Middle frontal gyrus (tissue), 1 donor: ENCODE measurements around the gene SMARCD1.

Experiments
- DNase-seq: peaks from one replicate; pipeline ENCODE4 v3.0.0-alpha.2; 2015; ENCODE audit warnings: low spot score; ENCODE audit errors: extremely low spot score

Gene SMARCD1

DNA sequence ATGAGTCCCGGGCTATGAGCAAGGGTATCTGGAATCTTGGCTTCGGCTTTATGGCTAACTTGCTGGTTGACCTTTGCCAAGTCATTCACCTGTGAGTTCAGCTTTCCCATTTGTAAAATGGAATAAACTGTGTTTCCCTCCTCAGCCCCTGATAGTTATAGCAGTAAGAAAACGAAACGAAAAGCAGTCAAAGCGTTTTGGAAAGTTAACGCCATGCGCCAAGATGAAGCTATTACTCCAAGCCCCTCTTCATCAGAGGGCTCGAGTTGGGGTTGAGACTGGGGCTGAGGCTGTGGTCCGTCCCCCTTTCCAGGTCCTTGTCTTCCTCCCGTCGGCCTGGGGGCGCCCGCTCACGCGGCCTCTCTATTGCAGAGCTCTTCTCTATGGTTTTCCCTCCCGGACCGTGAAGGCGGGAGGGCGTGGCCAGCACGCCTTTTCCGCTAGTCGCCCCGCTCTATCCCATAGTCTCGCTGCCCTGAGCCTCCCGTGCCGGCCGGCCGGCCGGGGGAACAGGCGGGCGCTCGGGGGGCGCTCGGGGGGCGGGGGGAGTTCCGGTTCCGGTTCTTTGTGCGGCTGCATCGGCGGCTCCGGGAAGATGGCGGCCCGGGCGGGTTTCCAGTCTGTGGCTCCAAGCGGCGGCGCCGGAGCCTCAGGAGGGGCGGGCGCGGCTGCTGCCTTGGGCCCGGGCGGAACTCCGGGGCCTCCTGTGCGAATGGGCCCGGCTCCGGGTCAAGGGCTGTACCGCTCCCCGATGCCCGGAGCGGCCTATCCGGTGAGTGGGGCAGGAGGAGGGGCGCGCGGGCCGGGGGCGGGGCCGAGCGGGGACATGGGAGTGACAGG lies at the start of gene SMARCD1:
SMARCD1 (plus strand) TSS at position 568 of the 840 bp plus-strand sequence; CDS start at position 596, 28 bp downstream.
- peak; percentile 89 for DNase-seq

DNA sequence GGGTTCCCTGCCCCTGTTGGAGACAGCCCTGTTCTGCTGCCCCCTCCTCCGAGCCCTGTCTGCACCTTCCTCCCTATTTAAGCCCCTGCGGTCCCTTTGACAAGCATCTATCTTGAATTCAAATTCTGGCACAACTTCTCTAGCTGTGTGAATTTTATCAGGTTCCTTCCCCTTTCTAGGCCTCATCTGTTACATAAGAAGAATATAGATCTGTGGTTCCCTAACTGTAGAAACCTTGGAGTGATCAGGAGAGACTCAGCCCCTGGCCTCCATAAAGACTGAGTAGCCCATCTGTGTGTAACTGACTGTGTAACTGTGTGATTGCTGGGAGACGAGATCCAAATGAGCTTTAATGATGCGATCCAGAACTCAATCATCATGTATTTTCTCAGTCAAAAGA lies 46.8 kb upstream of the SMARCD1 start:
- DNase-seq, result no peak

DNA sequence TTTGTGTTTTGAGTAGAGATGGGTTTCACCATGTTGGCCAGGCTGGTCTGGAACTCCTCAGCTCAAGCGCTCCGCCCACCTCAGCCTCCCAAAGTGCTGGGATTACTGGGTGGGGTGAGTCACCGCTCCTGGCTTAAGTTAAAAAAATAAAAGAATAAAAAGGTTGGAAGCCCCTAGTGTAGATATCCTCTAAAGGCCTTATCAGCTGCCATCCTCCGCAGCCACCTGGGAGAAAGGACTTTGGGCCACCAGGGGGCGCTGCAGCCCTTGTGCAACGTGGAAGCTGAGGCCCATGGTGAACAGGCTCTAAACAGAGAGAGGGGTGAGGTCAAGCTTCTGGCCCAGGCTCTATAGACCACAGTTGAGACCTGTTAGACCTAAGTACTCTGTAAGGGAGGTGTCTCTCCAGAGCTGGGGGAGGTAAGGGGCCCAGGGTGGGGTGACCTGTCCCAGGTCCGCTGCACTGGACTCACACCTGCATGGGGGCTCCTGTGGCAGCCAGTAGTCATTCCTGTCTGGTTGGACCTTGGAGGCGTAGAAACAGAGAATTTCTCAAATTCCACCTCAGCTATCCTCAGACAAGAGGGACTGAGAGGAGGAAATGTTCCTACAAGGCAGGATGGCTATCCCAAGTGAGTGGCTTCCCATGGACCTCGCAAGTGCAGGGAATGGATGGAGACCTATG lies 45.8 kb upstream of the SMARCD1 start:
- DNase-seq, result peak; percentile 34

DNA sequence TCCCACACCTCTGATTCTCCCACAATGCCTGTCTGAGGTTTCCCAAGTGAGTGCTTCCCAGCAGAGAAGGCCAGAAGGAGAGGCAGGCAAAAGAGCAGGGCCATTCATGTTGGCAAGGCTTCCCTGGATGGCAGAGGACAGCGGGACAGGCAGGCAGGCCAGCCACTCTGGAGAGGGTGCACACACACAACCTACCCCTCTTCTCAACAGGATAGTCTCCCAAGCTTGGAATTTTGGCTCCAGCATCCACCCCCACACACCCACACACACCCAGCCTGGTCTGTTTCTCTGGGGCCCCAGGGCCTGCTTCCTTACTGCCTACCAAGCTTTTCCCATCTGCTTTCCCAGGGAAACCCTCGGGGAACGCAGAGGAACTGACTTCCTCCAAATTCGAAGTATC lies 44.5 kb upstream of the SMARCD1 start:
- no peak for DNase-seq

DNA sequence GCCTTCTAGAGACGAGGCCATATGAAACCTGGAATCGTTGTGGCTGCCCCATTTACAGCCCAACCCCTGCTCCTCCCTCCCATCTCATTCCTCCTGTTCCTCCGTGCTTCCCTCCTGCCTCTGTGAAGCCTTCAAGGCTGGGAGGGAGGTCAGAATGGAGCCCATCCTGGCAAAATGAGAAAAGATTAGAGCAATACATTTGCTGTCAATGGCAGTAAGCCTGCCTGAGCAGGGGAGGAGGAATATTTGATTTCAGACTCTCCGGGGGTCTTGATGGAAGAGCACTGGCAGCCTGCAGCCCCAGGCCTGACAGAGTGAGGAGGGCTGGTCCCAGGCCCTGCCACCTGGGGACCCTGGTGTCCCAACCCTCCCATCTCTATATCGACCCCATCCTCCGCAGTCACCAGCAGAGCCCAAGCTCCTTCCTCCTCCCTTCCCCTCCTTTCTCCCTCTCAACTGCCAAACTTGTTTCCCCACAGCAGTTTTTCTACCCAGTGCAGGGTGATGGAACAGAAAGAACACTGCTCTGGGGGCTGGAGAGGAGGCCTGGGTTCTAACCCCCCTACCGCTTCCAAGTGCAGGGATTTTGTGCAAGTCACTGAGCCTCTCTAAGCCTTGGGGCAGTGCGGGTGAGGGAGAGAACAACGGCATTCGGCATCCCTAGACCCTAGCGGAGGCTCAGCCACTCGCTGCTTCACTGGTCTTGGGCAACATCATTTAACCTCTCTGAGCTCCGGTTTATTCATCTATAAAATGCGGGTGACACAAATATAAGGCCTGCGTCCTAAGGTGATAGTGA lies 43.9 kb upstream of the SMARCD1 start:
- DNase-seq, result no peak

DNA sequence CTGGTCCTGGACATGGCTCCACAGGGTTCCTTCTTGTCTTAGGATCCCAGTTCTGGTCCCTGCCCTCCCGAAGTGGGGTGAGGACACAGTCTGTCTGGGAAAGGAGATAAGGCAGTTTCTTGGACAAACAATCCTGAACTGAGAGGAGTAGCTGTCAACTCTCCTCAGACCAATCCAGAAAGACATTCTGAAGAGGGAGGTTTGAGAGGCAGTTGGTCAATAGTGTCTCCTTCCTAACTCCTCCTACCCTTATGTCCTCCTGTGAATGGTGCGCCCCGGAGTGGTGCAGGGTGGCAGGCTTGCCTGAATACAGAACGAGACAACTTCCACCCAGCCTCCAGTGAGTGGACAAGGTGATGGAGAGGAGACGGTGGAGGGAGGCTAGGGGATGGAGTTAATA lies 43.2 kb upstream of the SMARCD1 start:
- DNase-seq, result no peak

DNA sequence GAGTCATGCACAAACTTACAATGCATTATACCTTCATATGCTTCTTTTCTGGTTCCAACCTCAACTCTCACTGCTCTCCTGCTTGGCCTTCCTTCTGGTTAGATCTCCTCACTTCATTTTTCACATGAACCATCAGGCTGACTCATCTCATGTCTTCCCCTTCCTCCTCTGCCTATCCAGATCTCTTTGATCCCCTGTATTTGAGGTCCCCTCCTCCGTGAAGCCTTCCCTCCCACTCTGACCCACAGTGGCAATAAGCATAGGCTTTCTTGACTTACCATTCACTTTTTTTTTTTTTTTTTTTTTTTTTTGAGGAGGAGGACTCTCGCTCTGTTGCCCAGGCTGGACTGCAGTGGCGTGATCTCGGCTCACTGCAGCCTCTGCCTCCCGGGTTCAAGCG lies 42.4 kb upstream of the SMARCD1 start:
- DNase-seq, result no peak

DNA sequence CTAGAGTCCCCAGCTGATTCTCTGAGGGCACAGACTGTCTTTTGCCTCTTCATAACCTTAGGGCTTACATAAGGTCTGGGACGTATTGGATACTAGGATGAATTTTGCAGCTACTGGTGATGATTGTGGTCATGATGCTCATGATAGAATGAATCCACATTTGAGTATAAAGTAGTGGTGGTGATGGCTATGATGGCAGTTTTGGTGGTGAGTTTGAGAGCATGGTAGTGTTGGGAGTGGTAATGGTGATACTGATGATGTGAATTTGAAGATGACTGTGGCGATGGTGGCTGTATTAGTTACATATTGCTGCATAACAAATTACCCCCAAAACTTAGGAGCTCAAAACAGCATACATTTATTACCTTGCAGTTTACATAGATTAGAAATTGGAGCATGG lies 41.8 kb upstream of the SMARCD1 start:
- no peak for DNase-seq

DNA sequence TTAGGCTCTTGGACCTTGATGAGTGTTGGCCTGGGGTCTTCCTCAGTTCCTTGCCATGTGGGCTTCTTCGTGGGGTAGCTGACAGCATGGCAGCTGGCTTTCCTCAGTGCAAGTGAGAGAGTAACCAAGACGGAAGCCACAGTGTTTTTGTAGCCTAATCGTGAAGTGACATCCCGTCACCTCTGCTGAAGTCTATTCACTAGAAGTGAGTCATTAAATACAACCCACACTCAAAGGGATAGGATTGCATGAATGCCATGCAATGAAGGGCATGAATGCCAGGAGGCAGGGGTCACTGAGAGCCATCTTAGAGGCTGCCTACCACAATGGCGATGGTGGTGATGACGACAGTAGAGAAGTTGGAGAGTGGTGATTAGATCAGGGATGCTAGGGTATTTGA lies 41.3 kb upstream of the SMARCD1 start:
- no peak for DNase-seq

DNA sequence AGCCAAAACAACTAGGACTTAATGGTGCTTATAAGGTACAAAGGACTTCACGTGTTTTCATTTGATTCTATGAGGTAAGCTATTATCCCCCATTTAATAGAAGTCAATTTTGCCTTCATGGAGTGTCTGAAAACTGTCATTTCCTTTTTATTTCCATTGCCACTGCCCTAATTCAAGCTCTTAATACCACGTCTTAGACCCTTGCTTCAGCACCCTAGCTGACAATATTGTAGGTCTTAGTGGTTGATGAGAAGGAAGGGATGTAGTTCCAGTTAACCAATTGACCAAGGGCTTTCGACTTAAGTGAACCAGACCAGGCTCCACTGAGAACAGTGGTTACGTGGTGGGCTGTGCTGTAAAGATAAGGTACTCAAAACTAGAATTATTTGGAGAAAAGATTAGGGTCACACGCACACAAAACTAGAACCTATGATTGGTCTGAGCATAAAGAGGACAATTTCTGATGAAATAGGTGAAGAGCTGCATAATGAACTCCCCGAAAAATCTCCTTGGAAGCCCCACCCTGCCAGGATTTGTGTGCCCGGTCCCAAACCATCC lies 37.4 kb upstream of the SMARCD1 start:
- no peak for DNase-seq

DNA sequence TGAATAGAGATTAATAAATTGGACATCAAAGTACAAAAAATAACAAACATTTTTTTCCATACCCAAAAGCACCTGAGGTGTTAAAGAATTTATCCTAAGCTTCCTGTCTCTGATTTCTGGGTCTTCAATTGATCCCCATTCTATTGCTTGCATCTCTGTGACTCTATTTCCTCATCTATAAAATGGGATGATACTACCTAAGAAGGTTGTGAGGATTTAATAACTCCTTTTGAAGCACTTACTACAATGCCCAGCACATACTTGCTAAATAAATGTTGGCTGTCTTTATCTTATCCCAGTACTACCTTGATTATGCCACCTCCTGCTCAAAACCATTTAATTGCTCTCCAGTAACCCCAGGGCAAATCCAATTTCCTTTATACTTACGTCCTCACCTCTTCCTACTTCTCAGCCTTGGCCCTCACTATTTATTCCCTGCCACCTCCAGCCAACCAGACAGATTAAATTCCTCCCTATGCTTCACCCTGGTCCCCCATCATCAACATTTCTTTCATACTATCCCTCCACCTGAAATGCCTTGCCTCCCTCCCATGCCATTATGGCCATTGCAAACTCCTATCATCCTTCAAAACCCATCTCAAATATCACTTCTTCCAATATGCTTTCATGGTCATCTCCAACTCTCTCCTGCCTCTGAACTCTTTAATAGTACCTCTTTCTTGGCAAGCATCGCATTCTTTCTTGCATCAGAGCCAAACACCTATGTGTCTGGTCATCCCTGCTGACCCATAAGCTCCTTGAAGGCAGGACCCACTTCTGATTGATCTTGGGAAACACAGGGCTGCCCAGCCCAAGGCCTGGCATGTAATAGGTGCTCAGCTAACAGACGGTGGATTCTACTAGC lies 35.7 kb upstream of the SMARCD1 start:
- no peak for DNase-seq

DNA sequence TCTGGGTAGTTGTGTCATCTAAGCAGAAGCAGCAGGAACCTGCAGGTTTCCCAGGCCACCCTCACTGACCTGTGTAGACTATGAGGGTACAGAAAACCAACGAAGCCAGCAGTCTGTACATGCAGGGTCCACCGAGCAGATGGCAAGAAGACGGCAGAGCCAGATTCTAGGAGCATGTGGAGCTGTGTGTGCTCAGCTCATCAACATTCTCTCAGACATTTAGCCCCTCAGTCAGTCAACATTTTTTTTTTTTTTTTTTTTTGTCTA lies 35.1 kb upstream of the SMARCD1 start:
- no peak for DNase-seq

DNA sequence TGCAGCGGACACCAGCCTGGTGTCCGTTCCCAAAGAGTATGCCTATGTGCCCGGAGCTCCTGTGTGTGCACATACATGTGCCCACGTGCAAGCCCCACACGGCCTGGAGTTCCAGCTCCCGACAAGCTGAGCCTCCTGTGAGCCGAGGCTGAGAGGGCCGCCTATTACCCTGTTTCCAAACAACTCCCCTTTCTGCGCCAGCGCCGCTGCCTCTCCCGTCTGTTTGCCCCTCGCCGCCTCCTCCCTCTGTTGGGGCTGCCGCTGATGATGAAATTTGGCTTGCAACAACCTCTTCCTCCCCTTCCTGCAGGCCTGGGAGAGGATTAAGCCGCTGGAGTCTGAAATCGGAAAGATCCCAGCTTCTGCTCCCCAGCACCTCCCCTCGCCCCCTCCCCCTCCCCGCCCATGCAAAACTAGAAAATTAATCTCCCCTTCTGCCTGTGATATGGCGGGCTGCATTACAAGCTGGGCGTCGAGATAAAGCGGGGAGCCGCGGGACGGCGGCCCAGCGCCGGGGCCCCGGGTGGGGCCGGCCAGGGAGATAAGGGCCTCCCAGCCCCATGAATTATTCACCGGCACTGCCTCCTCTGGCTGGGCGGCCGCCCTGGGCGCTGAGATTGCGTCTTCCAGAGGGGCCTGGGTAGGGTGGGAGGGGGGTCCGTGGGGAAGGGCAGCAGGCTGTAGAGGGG lies 34.6 kb upstream of the SMARCD1 start:
- no peak for DNase-seq

DNA sequence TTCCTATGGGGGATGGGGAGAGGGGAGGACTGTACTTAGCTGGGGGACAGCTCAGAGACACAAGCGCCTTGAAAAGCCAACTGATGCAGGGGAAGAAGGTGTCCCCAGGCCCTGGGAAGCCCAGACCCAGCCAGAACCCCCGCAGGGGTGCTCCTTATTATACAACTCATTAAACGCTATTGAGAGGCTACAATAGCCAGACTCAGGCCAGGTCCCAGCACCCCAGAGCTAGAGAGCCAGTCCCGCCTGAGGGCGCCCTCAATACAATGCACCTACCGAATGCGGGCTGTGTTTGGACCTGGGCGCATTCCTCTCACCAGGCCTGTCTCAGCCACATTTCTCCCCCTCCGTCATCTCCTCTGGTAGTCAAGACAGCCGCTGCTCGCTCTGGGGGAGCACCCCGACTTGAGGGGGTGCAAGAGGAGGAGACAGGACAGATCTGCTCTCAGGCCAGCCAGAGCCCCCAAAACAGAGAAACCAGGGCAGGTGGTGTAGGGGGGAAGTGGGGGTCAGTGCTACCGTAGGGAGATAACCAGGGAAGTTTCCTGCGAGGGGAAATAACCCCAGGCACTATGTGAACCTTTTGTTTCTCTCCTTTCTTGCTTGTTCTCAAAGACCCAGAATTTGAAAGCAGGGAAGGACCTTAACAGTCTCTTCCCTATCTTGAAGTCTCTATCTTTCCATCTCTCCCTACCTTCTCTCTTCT lies 33.9 kb upstream of the SMARCD1 start:
- no peak for DNase-seq

DNA sequence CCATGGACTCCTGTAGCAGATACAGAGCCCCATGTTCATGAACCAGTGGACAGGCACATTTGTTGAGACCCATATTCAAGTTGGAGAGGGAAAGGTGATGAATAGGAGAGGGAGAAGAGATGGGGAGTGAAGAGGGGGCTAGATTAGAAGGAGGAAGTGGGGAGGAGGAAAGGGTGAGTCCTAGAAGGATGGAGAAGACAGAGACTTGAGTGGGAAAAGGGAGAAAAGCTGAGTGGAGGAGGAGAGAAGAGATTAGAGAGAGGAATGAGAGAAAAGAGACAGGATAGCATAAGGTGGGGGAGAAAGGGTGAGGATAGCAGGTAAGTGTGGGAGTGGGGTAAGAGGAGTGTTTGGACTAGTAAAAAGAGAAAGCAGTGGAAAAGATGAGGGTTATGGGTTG lies 32.6 kb upstream of the SMARCD1 start:
- no peak for DNase-seq

DNA sequence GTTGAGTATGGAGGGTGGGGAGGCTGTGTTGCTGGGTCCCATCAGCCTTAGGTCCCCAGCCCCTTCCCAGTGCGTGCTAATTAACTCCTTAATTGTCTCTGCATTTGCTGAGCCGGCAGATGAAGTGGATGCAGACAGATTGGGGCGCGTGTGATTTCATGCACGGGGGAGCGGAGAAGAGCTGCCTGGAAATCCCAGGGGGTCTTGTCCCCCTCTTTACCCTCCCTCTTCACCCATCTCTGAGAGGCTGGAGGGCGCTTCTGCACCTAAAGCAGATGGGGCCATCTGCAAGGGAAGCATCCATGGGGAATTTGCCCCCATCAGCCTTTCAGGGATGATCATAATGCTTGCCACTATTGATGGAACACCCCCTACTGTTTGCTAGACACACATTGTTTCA lies 32.2 kb upstream of the SMARCD1 start:
- DNase-seq, result no peak

DNA sequence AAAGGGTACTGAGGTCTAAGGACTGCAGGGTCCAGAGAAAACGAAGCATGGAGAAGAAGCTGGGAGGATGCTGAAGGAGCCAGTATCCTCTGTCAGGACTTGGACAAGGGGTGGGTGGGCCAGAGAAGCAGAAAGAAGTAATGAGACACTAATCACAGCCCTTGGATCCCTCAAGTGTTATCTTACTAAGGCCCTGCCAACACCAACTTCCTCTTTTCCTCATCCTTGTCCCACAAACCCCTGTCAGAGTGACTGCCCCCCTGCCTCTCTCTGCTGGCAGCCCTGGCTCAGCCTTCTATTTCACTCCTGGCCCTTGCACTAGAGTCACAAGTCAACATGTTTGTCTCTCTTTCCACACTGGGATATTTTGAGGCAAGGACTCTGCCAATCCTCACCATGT lies 31.6 kb upstream of the SMARCD1 start:
- DNase-seq, result no peak

DNA sequence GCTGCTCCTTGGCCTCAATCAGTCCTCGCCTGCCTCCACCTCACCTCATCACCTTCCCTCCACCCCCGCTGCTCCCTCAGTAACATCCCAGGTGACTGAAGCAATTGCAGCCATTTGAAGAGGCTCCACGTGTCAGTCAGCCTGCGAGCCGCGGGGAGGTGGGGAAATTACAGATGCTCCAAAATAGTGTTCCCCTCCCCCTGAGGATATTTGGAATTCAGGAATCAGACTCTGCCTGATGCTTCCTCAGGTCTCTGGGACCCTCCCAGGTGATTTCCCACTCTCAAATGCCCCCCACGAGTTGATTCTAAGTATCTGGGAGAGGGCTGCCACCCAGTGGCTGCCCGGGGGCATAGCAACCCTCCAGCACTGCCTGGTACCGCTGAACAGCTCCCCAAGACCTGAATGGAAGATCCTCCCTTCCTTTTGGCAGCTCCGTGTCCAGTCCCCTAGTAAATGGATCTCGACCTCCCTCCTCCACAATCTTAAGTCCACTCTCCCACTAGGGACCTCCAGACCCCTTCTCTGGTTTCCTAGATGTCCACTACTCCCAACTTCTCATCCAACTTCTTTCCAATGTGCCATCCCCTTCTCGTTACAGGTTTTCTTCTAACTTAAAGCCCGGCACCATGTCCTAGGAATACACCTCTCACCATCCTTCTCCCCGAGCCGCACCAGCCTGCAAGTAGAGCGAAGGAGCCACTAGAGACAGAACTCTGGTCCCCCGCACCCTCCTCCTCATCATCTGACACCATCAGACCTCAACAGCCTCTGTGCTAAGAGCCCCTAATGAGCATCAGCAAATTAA lies 29.1 kb upstream of the SMARCD1 start:
- peak; percentile 36 for DNase-seq

DNA sequence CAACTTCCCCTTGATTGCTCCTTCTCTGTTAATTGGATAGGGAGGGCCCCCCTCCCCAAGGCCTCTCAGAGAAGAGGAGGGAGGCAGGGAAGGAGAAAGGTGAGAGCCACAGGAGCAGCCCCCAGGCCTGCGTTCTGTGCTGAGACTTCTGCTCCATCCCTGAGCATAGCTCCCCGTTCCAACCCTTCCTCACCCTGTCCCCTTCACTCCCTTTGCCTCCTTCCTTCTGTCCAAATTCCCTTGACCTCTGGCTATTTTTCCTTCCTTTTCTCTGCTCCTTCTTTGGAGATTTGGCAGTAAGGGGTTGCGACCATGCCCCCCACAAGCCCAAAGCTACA lies 28.5 kb upstream of the SMARCD1 start:
- DNase-seq, result no peak
